Vagina (tissue), 2 donors: ENCODE results near the gene SLC25A10. TPM values are rescaled to one million over a fixed set of nuclear protein-coding genes. Genes with fewer than 3 reads are reported as not detected.

ENCODE experiments used
- DNase-seq, 2 donors: peaks; one replicate each; pipeline ENCODE4 v3.0.0-alpha.2; 2017; ENCODE audit errors: extremely low spot score in 2 of 2
- H3K27ac ChIP-seq: fragments of 200-600 bp; sonication (generic); one replicate; pipeline ENCODE4 v1.5.1; 2019
- H3K27me3 ChIP-seq: fragments of 200-600 bp; sonication (generic); one replicate; pipeline ENCODE4 v1.5.1; 2019
- H3K36me3 ChIP-seq, 2 donors: fragments of 200-600 bp; sonication (generic); one replicate each; pipeline ENCODE4 v1.5.1; 2017 to 2019
- H3K4me1 ChIP-seq: fragments of 200-600 bp; sonication (generic); one replicate; pipeline ENCODE4 v1.5.1; 2019
- H3K4me3 ChIP-seq, 2 donors: fragments of 200-600 bp; sonication (generic); 1 replicate in 1 of 2; 2 replicates in 1 of 2; pipeline ENCODE4 v1.5.1; 2016 to 2019
- H3K9me3 ChIP-seq: fragments of 200-600 bp; sonication (generic); one replicate; pipeline ENCODE4 v1.5.1; 2019
- CTCF ChIP-seq, 3 experiments: fragments of 450-650 bp in 2 of 3; fragments of 200-600 bp in 1 of 3; sonication (generic) in 1 of 3; IDR thresholded peaks; one replicate each; pipeline ENCODE4 v1.5.1; 2017 to 2019; ENCODE audit warnings: antibody characterized with exemption in 3 of 3, mild to moderate bottlenecking in 2 of 3, moderate library complexity in 2 of 3
- POLR2A ChIP-seq, 2 donors: fragments of 450-650 bp; IDR thresholded peaks; one replicate each; pipeline ENCODE4 v1.6.1; 2017; ENCODE audit warnings: antibody characterized with exemption in 2 of 2, mild to moderate bottlenecking in 2 of 2, moderate library complexity in 2 of 2
- POLR2AphosphoS5 ChIP-seq, 2 donors: sonication (generic); formaldehyde crosslinking; IDR thresholded peaks; one replicate each; pipeline ENCODE4 v1.9.0; 2017; ENCODE audit warnings: antibody characterized with exemption in 2 of 2, mild to moderate bottlenecking in 2 of 2, low read depth in 1 of 2; ENCODE audit not compliant: insufficient read depth in 1 of 2
- intact Hi-C: fragments of 100-400 bp; cut with DNase I; formaldehyde crosslinking; loops from one replicate; pipeline ENCODE4 v1.15.1; 2023
- total RNA-seq: library from RNA; depleted of rRNA; stranded (reverse); fragments of >200 nt; gene quantifications from one replicate; pipeline ENCODE4 v1.2.3, GENCODE V29; 2016

The SLC25A10 gene
- total RNA-seq, 1 donor from 2014 or later, result 2.9 TPM

DNA sequence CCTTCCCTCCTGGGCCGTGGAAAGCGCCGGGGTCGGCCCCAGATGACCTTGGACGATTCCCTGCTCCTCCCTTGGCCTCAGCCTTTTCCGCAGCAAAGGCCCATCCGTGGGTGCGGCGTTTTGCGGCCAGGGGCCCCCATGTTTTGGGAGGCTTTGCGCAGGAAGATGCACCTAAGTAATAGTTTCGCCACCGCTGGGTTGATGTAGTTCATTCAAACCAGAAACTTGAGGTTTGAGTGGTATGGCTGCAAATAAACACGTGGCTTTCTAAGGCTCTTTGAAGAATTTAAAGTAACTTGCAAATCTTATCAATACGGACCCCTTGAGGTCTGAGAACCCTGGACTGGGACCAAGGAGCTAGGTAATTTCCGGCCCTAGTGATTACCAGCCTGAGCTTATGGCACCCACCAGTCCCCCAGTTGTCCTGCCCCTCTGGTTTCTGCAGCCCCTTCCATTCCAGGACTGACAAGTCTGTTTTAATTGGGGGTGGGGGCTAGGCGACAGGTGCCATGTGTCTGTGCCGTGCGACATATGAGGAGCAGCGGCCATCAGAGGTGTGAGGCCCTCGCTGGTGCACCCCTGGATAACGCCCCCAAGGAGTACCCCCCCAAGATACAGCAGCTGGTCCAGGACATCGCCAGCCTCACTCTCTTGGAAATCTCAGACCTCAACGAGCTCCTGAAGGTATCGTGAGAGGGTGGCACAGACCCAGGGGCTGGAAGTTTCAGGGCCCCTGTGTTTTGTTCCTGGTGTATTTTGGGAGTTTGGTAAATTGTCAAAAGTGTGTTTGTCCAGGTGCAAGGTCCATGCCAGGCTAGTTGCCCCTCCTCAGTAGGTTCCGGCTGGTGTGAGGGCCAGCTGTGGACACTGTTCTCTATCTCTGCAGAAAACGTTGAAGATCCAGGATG, 8.1 kb upstream of the SLC25A10 start:
- no peaks in the 10 kb centered on the region for H3K9me3 ChIP-seq
- peak overlapping the region; percentile 83 for H3K27ac ChIP-seq
- peaks cover 0 to 32% of the 10 kb centered on the region in 2 donors for H3K36me3 ChIP-seq
- no peak for DNase-seq
- no peaks in the 10 kb centered on the region for H3K27me3 ChIP-seq
- peaks cover 34% of the 10 kb centered on the region for H3K4me1 ChIP-seq
- peak overlapping the region; percentile 80 to 96 for H3K4me3 ChIP-seq
- intact Hi-C loops, result no loop called here
- TF ChIP-seq POLR2A (IDR thresholded peaks at IDR 0.05) (no peak), CTCF (IDR thresholded peaks at IDR 0.05) (no peak), POLR2AphosphoS5 (IDR thresholded peaks at IDR 0.05; ENCODE audit: insufficient read depth in 1 of 2, low read depth in 1 of 2) (no peak)

GRCh38 chr17:81705518-81706231, 6.4 kb upstream of the SLC25A10 start:
- no peak overlapping the region for H3K4me3 ChIP-seq
- intact Hi-C loops, result no loop called here
- peaks cover 41% of the 10 kb centered on the region for H3K4me1 ChIP-seq
- no peak for TF ChIP-seq POLR2AphosphoS5 (IDR thresholded peaks at IDR 0.05; ENCODE audit: insufficient read depth in 1 of 2, low read depth in 1 of 2)
- TF ChIP-seq POLR2A (IDR thresholded peaks at IDR 0.05), result no peak
- TF ChIP-seq CTCF (IDR thresholded peaks at IDR 0.05), result no peak
- no peak overlapping the region for H3K27ac ChIP-seq
- no peaks in the 10 kb centered on the region for H3K27me3 ChIP-seq
- DNase-seq, result no peak
- no peaks in the 10 kb centered on the region for H3K9me3 ChIP-seq
- H3K36me3 ChIP-seq, result peaks cover 0 to 25% of the 10 kb centered on the region in 2 donors

GRCh38 chr17:81706232-81706611, 5.9 kb upstream of the SLC25A10 start:
- Histone ChIP-seq H3K27me3 (no peaks in the 10 kb centered on the region), H3K4me3 (no peak overlapping the region), H3K4me1 (peaks cover 42% of the 10 kb centered on the region), H3K9me3 (no peaks in the 10 kb centered on the region), H3K27ac (no peak overlapping the region), H3K36me3 (peaks cover 0 to 20% of the 10 kb centered on the region in 2 donors)
- TF ChIP-seq CTCF (IDR thresholded peaks at IDR 0.05), result no peak
- no peak for TF ChIP-seq POLR2A (IDR thresholded peaks at IDR 0.05)
- no peak for TF ChIP-seq POLR2AphosphoS5 (IDR thresholded peaks at IDR 0.05; ENCODE audit: insufficient read depth in 1 of 2, low read depth in 1 of 2)
- no peak for DNase-seq
- intact Hi-C loops, result no loop called here

DNA sequence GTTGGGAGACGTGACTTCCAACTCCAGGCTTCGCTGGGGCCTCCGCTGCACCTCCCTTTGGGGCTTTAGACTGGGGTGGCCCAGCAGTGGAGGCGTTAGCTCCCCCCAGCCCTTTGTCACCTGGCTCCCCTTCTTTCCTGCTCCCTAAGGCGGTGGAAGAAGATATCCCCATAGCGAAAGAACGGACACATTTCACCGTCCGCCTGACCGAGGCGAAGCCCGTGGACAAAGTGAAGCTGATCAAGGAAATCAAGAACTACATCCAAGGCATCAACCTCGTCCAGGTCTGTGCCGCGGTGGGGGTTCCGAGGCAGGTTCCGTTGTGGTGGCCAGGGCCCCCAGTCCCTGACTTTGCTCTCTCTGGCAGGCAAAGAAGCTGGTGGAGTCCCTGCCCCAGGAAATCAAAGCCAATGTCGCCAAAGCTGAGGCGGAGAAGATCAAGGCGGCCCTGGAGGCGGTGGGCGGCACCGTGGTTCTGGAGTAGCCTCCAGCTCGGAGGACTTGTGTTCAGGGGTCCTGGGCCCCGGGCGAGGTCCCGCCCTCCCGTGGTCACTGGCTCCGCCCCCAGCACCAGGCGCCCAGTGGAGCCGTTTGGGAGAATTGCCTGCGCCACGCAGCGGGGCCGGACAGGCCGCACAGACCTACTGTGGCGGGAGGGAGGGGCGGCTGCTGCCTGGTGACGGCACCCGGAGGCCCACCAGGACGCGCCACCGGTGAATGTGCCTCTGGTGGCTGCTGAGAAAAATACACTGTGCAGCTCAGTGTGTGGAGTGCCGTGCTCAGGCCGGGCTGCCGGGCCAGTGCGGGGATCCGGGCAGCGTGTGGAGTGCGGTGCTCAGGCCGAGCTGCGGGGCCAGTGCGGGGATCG, 5.1 kb upstream of the SLC25A10 start:
- intact Hi-C loops, result no loop called here
- H3K27ac ChIP-seq, result no peak overlapping the region
- no peak for TF ChIP-seq POLR2AphosphoS5 (IDR thresholded peaks at IDR 0.05; ENCODE audit: insufficient read depth in 1 of 2, low read depth in 1 of 2)
- no peak for TF ChIP-seq POLR2A (IDR thresholded peaks at IDR 0.05)
- TF ChIP-seq CTCF (IDR thresholded peaks at IDR 0.05), result no peak
- DNase-seq, result no peak
- H3K36me3 ChIP-seq, result peaks cover 0 to 14% of the 10 kb centered on the region in 2 donors
- H3K9me3 ChIP-seq, result no peaks in the 10 kb centered on the region
- no peaks in the 10 kb centered on the region for H3K27me3 ChIP-seq
- peaks cover 40% of the 10 kb centered on the region for H3K4me1 ChIP-seq
- no peak overlapping the region for H3K4me3 ChIP-seq
